ENCODE measurements around the gene SCYGR4. TPM values are rescaled to one million over a fixed set of nuclear protein-coding genes. Genes with fewer than 3 reads are reported as not detected.
"Not testable (repeated sequence)": the region's sequence is repeated elsewhere in the genome, so short reads cannot be mapped to it uniquely, and the experiment has no call there.

The SCYGR4 gene
- total RNA-seq, result not detected in 2 replicates

- no peak for DNase-seq (ENCODE audit: extremely low read depth, low read depth, low spot score)
Observed at GRCh38 chr2:227617316-227618230, at the start of gene SCYGR4. Gene SCYGR4, plus strand, starts transcription at chr2:227617498. Its CDS starts 0 bp downstream, at chr2:227617498.

- no peak for DNase-seq (ENCODE audit: extremely low read depth, low read depth, low spot score)
Observed at GRCh38 chr2:227568852-227569169, 48.5 kb upstream of the SCYGR4 start.

- no peak for DNase-seq (ENCODE audit: extremely low read depth, low read depth, low spot score)
Observed at GRCh38 chr2:227570615-227571014, 46.7 kb upstream of the SCYGR4 start.

GRCh38 chr2:227576110-227576509 lies 41.2 kb upstream of the SCYGR4 start:
- no peak for DNase-seq (ENCODE audit: extremely low read depth, low read depth, low spot score)

- no peak for DNase-seq (ENCODE audit: extremely low read depth, low read depth, low spot score)
Observed at GRCh38 chr2:227576812-227577211, 40.5 kb upstream of the SCYGR4 start.

GRCh38 chr2:227577555-227577954 lies 39.7 kb upstream of the SCYGR4 start:
- DNase-seq (ENCODE audit: extremely low read depth, low read depth, low spot score), result no peak

GRCh38 chr2:227578642-227579041 lies 38.7 kb upstream of the SCYGR4 start:
- no peak for DNase-seq (ENCODE audit: extremely low read depth, low read depth, low spot score)

- no peak for DNase-seq (ENCODE audit: extremely low read depth, low read depth, low spot score)
Observed at GRCh38 chr2:227579791-227580190, 37.5 kb upstream of the SCYGR4 start.

GRCh38 chr2:227582369-227582768 lies 34.9 kb upstream of the SCYGR4 start:
- DNase-seq (ENCODE audit: extremely low read depth, low read depth, low spot score), result no peak

GRCh38 chr2:227592694-227593387 lies 24.5 kb upstream of the SCYGR4 start:
- no peak for DNase-seq (ENCODE audit: extremely low read depth, low read depth, low spot score)

GRCh38 chr2:227595797-227596196 lies 21.5 kb upstream of the SCYGR4 start:
- DNase-seq (ENCODE audit: extremely low read depth, low read depth, low spot score), result no peak

GRCh38 chr2:227597036-227597435 lies 20.3 kb upstream of the SCYGR4 start:
- no peak for DNase-seq (ENCODE audit: extremely low read depth, low read depth, low spot score)

GRCh38 chr2:227597998-227598397 lies 19.3 kb upstream of the SCYGR4 start:
- DNase-seq (ENCODE audit: extremely low read depth, low read depth, low spot score), result no peak

GRCh38 chr2:227598835-227599503 lies 18.3 kb upstream of the SCYGR4 start, which contains the start of gene SCYGR2:
Gene SCYGR2, plus strand, starts transcription at chr2:227598893. Its CDS starts 0 bp downstream, at chr2:227598893.
- DNase-seq (ENCODE audit: extremely low read depth, low read depth, low spot score), result not testable (repeated sequence)

- DNase-seq (ENCODE audit: extremely low read depth, low read depth, low spot score), result no peak
Observed at GRCh38 chr2:227602358-227602757, 14.9 kb upstream of the SCYGR4 start.

- DNase-seq (ENCODE audit: extremely low read depth, low read depth, low spot score), result no peak
Observed at GRCh38 chr2:227606476-227606875, 10.8 kb upstream of the SCYGR4 start.

GRCh38 chr2:227607941-227608340 lies 9.4 kb upstream of the SCYGR4 start:
- DNase-seq (ENCODE audit: extremely low read depth, low read depth, low spot score), result no peak

- DNase-seq (ENCODE audit: extremely low read depth, low read depth, low spot score), result no peak
Observed at GRCh38 chr2:227608561-227609338, 8.5 kb upstream of the SCYGR4 start.

GRCh38 chr2:227610123-227610522 lies 7.2 kb upstream of the SCYGR4 start:
- no peak for DNase-seq (ENCODE audit: extremely low read depth, low read depth, low spot score)

GRCh38 chr2:227612546-227613271 lies 4.6 kb upstream of the SCYGR4 start:
- DNase-seq (ENCODE audit: extremely low read depth, low read depth, low spot score), result no peak
